Epithelial cell of esophagus (primary cell): ENCODE results near the gene ORMDL3.
"Not testable (repeated sequence)": the region's sequence is repeated elsewhere in the genome, so short reads cannot be mapped to it uniquely, and the experiment has no call there.

Source experiments
- DNase-seq: peaks from one replicate; pipeline ENCODE4 v3.0.0; 2010; ENCODE audit warnings: low read depth
- H3K4me3 ChIP-seq: 2 replicates; pipeline ENCODE4 v1.5.1; 2011; ENCODE audit warnings: mild to moderate bottlenecking, low read length, control low read depth
- CTCF ChIP-seq: IDR thresholded peaks from 2 replicates; pipeline ENCODE4 v1.5.1; 2011; ENCODE audit warnings: low read depth, mild to moderate bottlenecking, low read length, control low read depth, inconsistent platforms; ENCODE audit not compliant: insufficient read depth; ENCODE audit errors: missing control alignments

ORMDL3 gene

GRCh38 chr17:39904990-39905288, 22.5 kb downstream of the ORMDL3 start:
- no peak overlapping the region for H3K4me3 ChIP-seq
- no peak for DNase-seq
- TF ChIP-seq CTCF, result no peak

DNA sequence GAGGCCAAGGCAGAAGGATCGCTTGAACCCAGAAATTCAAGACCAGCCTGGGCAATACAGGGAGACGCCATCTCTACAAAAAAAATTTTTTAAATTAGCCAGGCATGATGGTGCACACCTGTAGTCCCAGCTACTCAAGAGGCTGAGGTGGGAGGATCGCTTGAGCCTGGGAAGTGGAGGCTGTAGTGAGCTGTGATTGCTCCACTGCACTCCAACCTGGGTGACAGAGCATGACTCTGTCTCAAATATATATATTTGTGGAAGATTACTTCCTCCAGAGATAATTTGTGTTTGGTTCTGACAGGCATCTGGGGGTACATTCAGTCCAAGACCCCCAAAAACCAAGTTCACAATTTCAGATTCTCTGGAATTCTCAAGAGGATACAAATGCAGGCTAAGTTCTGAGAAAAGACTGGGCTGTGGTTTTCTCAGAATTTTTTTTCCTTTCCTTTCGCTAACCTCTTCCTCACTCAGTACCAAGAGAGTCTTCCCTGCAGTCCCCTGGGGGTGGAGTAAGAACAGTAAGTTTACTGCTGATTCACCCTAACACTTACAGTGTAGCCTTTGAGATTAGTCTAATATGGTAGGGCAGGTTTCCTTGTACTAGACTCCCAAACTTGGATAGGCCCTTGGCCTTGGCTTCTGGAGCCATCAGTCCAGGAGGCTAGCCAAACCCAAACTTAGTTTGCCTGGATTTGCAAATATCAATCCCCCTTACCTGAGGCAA, 24.1 kb downstream of the ORMDL3 start:
- no peak for DNase-seq
- H3K4me3 ChIP-seq, result no peak overlapping the region
- TF ChIP-seq CTCF, result no peak

DNA sequence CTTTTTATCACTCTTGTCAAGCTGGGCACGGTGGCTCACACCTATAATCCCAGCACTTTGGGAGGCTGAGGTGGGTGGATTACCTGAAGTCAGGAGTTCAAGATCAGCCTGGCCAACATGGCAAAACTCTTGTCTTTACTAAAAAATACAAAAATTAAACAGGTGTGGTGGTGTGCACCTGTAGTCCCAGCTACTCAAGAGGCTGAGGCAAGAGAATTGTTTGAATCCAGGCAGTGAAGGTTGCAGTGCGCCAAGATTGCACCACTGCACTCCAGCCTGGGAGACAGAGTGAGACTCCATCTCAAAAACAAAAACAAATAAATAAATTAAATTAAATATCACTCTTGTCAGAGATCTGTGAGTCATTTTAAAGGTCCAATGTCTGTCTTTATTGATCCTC, 25.4 kb downstream of the ORMDL3 start:
- DNase-seq, H3K4me3 ChIP-seq: not testable (repeated sequence)

GRCh38 chr17:39899215-39899614, 28.2 kb downstream of the ORMDL3 start:
- no peak overlapping the region for H3K4me3 ChIP-seq
- TF ChIP-seq CTCF, result no peak
- peak; percentile 55 for DNase-seq

DNA sequence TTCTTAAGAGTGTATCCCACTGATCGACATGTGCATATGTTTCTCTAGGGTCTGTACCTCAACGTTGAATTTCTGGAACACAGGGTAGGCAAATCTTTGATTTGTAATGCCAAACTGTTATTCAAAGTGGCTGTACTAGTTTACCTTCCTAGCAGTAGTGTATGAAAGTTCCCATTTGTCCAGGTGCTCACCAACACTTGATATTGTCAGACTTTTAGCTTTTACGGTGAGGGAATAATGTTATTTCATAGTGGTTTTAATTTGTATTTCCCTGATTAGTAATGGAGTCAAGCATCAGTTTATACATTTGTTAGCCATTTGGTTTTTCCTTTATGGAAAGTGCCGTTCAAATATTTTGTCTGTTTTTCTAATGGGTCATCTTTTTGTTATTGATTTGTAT, 29.3 kb downstream of the ORMDL3 start:
- DNase-seq, result no peak
- TF ChIP-seq CTCF, result no peak
- H3K4me3 ChIP-seq, result no peak overlapping the region

- H3K4me3 ChIP-seq, result no peak overlapping the region
- no peak for TF ChIP-seq CTCF
- DNase-seq, result no peak
Measured at GRCh38 chr17:39894681-39895376, 32.6 kb downstream of the ORMDL3 start.

- no peak overlapping the region for H3K4me3 ChIP-seq
- no peak for DNase-seq
- no peak for TF ChIP-seq CTCF
Measured at GRCh38 chr17:39889200-39889599, 38.2 kb downstream of the ORMDL3 start.
